ENCODE data around the gene RBM39.

GRCh38 chr20:35730583-35731468 is 11.2 kb downstream of the RBM39 start:
- TF ChIP-seq, protein P1, sequence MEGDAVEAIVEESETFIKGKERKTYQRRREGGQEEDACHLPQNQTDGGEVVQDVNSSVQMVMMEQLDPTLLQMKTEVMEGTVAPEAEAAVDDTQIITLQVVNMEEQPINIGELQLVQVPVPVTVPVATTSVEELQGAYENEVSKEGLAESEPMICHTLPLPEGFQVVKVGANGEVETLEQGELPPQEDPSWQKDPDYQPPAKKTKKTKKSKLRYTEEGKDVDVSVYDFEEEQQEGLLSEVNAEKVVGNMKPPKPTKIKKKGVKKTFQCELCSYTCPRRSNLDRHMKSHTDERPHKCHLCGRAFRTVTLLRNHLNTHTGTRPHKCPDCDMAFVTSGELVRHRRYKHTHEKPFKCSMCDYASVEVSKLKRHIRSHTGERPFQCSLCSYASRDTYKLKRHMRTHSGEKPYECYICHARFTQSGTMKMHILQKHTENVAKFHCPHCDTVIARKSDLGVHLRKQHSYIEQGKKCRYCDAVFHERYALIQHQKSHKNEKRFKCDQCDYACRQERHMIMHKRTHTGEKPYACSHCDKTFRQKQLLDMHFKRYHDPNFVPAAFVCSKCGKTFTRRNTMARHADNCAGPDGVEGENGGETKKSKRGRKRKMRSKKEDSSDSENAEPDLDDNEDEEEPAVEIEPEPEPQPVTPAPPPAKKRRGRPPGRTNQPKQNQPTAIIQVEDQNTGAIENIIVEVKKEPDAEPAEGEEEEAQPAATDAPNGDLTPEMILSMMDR (IDR thresholded peaks at IDR 0.05): no peak
- no peak for TF ChIP-seq ZFX (IDR thresholded peaks at IDR 0.05; ENCODE audit: borderline replicate concordance)
